A549 treated with AZD9567 at 1 μM for 4 hours (cell line): ENCODE results near the gene IL18RAP. TPM values are rescaled to one million over a fixed set of nuclear protein-coding genes. Genes with fewer than 3 reads are reported as not detected.

Source experiments
- total RNA-seq: library from RNA; stranded (reverse); fragments of 200-300 nt; extraction: Qiagen RNA extraction; gene quantifications from 5 replicates; pipeline ENCODE4 v1.2.3, GENCODE V29; 2022; ENCODE audit not compliant: insufficient read depth

Gene IL18RAP
- total RNA-seq = 0.05 to 0.12 TPM (median 0.06 TPM) in 3 of 5 replicates, not detected in the others

GRCh38 chr2:102422910-102423309 is at the start of gene IL18RAP:
TSS of gene IL18RAP (plus strand) at chr2:102423160. CDS start at chr2:102423278, 118 bp downstream.

GRCh38 chr2:102473020-102473419 is 50.1 kb downstream of the IL18RAP start, which contains the start of gene SLC9A4:
TSS of gene SLC9A4 (plus strand) at chr2:102473226. CDS start at chr2:102473760, 534 bp downstream.

Other genes starting within 250 kb of the IL18RAP start
- gene IL1RL2, start 236.1 kb upstream of the IL18RAP start, total RNA-seq = 0.02 TPM in 1 of 5 replicates, not detected in the others
- 0.71 to 3.1 TPM (median 1.0 TPM) in 5 replicates for gene IL1RL1, start 111.6 kb upstream of the IL18RAP start, total RNA-seq
- gene IL18R1, start 67.4 kb upstream of the IL18RAP start, total RNA-seq = 0.99 to 1.6 TPM (median 1.2 TPM) in 5 replicates
- not detected in 5 replicates for gene SLC9A4, start 50.1 kb downstream of the IL18RAP start, total RNA-seq
- 2.9 to 3.3 TPM (median 3.1 TPM) in 5 replicates for gene SLC9A2, start 196.4 kb downstream of the IL18RAP start, total RNA-seq